NCI-H345 treated with DMSO at 0.1 percent for 48 hours (cell line): ENCODE measurements around the gene DLG5.

Source experiments
- DNase-seq: peaks from one replicate; lab custom pipeline; 2025; ENCODE audit not compliant: unreplicated experiment; lab: John Stamatoyannopoulos, UW

DLG5 gene

DNA sequence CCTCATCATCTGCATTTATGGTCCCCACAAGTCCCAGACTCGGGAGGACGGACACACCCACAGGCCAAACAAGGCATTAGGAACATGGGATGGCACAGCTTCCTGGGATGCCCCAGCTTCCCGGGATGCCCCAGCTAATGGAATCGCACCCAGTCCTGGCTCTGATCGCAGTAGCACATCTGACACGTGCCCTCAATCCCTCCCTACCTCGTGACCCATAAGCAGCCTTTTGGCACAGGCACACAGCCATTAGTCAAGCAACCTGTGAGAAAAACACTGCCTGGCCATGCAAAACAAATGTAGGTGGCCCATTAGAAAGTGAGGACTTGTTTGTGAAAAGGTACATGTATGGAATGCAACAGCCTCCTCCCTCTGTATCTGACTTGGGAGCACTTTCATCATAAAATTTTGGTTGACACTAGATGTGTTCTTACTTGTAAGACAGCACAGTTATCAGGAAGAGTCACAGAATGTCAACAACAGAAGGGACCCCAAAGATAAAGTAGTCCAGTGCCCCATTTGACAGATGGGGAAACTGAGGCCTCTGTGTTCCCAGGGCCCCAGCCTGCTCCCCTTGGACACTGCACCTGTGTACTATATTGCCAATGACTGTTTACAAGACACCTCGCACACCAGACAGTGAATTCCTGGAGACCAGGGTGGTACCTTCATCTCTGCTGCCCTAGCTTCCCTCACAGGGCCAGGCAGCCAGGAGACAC is 34.4 kb downstream of the DLG5 start:
- no peak for DNase-seq

DNA sequence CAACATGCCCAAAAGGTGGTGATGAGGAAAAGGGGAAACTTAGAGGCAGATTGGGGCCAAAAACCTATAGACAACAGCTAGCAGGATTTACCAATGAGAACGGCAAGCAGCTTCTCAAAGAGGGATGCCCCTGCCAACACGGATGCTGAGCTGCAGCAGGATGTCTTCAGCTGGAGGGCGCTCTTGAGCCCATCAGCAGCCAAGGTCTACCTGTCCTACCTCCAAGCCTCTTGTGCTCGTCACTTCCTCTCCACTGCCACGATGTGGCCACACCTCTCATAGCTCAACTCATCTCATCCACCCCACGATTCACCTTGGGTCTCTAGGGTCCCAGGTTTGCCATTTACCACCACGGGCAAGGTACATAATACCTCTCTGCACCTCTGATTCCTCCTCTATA is 36.5 kb downstream of the DLG5 start:
- no peak for DNase-seq

GRCh38 chr10:77889277-77889903 is 37.2 kb downstream of the DLG5 start:
- no peak for DNase-seq

DNA sequence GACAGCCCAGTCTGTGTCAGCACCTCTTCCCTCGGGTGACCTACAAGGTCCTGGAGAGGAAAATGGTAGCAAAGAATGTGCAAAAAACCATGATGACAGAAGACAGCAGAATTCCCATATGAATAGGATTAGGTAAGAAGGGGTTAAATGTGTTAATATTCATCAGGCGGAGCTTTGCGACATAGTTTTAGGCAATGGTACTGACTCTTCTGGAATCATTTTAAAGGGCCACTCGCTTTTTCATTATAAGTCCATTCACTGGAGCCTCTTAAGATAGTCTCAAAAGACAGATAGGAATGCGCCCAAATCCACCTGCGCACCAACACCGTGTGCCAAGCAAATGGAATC is 38.2 kb downstream of the DLG5 start:
- no peak for DNase-seq

DNA sequence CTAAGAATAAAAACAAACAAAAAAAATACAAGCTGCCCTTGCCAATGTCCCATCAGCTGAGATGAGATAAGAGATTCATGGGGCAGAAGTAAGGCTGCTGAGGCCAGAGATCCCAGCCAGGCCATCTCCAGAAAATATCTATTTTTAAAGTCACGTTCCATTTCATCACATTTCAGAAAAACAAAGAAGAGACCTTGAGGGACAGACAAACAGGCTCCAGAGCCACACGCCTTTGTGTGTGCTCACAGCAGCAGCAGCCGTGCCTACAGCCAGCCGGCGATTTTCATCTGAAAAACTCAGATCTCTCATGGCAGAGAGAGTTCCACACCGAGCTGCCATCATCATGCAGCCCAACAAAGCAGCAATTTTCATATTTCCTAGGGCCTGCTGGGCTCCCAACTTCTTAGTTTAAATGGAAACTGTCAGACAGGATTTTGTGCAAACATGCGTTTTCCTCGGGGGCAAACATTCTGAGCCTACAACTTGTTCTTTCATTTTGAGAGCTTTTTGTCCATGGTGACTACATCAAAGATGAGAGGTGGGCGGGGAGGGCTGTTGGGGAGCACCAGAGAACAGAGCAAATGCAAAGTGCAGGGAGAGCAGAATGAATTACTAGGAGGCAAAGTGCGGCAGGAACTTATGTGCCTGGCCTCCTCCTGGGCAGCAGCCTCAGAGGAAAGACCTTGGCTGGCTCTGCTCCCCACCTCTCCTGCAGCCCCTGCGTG is 38.8 kb downstream of the DLG5 start:
- DNase-seq = peak; percentile 37

GRCh38 chr10:77886795-77887355 is 39.7 kb downstream of the DLG5 start:
- DNase-seq = no peak

DNA sequence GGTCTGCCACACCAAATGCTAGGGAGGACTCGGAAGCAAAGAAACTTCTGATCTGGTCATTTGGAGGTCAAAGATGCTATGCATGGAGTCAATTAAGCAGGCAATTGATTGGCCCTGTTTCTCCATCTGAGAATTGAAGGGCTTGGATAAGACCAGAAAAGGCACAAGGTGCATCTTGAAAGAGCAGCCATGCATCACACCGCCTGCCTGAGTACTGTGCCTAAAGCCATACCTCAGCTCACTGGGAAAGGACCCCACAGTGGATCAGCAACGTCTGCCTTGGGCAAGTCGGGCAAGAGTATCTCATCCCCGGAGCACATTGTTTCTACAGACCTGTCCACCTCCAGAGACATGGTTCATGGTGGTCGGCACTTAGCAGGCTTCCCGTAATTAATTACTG is 42.4 kb downstream of the DLG5 start:
- DNase-seq = no peak

DNA sequence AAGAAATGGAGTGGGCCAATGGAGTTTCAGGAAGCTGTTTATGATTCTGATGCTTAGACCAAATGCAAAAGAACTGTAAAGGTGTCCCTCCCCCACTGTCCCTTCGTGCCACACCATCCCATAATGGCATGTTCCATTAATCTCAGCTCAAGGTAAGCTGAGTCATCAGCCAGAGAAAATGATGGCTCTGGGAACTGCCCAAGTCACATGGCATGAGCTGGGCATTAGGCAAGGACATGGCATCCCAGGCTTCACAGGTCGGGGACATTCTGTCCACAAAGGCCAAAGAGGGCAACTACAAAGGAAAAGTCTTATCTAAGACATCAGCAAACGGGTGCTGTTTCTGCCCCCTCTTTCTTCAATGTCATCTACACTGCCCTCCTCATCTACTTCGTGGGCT is 44.9 kb downstream of the DLG5 start:
- DNase-seq = no peak

- no peak for DNase-seq
Observed at GRCh38 chr10:77881222-77881621, 45.3 kb downstream of the DLG5 start.

DNA sequence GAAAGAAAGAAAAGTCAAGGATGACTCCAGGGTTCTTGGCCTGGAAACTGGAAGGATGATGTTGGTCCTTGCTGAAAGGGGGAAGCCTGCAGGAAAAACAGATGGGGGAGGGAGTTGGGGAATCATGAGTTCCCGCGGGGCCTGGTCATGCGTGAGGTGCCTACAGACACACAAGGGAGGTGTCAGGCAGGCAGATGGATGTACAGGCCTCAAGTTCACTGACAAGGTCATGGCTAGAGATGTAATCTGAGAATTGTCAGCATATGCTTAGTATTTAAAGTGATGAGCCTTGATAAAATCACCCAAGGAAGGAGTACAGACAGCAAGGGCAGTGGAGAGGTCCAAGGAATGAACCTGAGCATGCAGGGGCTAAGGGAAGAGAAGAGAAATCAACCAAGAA is 46.8 kb downstream of the DLG5 start:
- no peak for DNase-seq

DNA sequence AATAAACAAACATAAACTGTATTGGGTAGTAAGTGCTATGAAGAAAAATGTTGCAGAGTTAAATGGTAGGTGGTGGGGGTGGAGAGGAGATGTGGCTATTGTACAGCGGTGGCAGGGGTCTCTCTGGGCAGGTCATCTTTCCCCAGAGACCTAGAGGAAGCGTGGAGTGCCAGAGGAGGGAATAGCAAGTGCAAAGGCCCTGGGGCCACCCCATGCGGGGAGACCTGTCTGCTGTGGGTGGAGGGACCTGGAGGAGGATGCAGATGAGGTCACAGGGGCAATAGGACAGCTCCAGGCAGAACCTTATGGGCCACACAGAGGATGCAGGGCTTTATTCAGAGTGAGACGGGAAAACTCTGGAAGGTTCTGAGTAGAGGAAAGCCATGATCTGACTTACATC is 47.5 kb downstream of the DLG5 start:
- DNase-seq = no peak

- no peak for DNase-seq
Observed at GRCh38 chr10:77877441-77878344, 48.9 kb downstream of the DLG5 start.

GRCh38 chr10:77875730-77876129 is 50.8 kb downstream of the DLG5 start:
- DNase-seq = no peak

GRCh38 chr10:77874872-77875271 is 51.7 kb downstream of the DLG5 start:
- no peak for DNase-seq

DNA sequence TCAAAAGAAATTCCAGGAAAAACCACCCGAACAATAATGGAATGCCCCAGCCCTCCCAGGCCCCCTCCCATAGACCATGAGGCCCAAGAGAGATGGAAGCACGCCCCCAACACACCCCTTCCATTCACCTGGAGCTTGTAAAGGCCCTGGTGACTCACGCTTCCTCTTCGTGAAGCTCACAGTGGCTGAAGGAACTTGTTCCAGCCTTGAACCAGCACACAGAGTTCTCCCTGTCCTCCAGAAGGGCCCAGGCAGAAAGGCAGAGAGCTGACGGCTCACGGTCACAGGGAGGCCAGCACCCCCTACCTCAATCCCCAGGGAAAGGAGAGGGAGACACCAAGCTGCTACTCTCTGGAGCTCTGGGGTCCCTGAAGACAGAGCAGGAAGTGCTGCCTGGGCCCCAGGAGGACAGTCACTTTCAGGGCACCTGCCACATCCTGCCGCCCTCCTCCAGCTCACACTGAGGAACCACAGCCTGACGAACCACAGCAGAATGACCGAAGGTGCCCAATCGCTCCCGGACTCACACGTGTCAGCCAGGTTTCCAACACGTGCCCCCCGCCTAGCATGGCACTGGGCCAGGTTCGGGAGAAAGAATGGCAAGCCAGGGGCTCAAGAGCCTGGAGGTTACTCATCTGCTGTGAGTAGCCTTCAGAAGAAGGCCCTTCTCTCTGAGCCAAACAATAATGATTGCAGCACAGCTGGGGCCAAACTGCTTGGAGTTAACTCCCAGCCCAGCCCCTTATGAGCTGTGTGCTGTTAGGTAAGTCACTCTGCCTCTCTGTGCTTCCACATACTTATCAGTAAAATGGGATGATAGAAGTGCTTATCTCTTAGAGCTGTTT is 52.8 kb downstream of the DLG5 start:
- DNase-seq = no peak

GRCh38 chr10:77872947-77873535 is 53.5 kb downstream of the DLG5 start:
- no peak for DNase-seq

- DNase-seq = no peak
Observed at GRCh38 chr10:77872151-77872946, 54.2 kb downstream of the DLG5 start.

DNA sequence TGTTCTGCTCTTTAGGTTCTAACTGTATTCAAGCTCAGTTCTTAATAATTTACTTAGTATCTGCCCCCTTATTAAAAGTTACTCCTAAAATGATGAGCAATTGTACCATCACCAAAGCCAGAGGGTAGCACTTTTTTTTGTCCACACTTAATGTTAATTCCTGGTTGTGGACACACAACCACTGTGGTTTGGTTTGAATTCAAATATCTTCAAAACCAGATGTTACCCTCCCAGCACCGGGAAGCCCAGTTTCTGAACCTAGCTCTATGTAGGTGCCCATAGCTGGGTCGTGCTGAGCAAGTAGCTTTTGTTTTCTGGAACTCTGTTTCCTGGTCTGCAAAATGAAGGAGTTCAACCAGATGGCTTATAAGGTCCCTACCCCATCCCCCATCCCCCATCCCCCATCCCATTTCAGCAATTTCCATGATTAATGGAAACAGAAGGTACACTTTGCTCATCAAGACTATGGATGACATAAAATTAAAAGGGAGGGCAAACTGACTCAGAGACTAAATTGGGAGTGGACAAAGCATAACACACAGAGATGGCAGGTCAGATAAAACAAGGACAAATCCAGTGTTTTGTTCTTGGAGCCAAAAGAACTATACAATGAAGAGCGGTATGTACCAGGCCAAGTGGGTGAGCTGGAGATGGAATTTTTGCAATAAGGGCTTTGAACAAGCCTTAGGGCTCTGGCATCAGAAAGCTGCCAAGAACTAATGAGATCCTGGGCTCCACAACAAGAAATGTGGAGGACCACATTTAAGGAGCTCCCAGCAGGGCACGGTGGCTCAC is 56.7 kb downstream of the DLG5 start:
- no peak for DNase-seq
